GM19043 (cell line): Measurements from ENCODE around the gene NOB1.
"Not testable (repeated sequence)": the region's sequence is repeated elsewhere in the genome, so short reads cannot be mapped to it uniquely, and the experiment has no call there.

ENCODE experiments used
- ATAC-seq: cut with Tn5 transposase; IDR thresholded peaks from one replicate; pipeline ENCODE4 v1.9.1; 2021; ENCODE audit warnings: low read depth; ENCODE audit not compliant: unreplicated experiment

Gene NOB1

DNA sequence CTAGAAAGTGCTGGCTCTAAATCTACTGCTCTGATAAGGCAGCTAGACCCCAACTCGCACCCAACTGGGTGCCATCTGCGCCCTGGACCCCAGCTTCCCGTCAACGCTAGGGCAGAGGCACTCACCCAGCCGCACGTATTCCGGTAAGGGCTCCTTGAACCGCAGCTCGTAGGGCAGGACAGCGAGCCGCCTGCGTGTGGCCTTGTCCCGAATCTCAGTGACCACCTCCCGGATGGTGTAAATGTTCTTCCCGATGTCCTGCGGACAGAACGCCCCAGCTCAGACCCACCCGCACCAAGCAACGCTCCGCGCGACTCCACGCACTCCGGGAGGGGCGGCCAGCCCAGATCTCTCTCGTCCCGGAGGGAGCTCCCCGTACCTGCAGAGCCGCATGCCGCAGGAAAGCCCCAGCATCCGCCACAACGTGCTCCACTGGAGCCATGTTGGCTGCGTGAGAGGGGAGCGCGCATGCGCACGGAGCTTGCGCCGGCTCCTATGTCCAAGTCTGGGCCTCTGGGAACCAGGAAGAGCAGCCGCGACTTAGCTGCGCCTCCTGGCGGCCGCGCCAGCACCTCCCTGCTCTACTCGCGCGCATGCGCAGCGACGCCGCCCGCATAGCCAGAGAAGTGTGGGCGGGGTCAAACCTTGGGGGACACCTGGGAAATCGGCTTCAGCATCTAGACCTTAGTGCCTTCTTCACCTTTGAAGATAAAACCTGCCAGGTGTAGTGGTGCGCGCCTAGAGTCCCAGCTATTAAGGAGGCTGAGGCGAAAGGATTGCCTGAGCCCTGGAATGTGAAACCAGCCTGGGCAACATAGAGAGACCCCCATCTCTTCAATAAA, at the start of gene NOB1:
NOB1 (minus strand) TSS at position 458 of the 842 bp plus-strand sequence; CDS start at position 442, 16 bp downstream.
- peak; percentile 90 for ATAC-seq

DNA sequence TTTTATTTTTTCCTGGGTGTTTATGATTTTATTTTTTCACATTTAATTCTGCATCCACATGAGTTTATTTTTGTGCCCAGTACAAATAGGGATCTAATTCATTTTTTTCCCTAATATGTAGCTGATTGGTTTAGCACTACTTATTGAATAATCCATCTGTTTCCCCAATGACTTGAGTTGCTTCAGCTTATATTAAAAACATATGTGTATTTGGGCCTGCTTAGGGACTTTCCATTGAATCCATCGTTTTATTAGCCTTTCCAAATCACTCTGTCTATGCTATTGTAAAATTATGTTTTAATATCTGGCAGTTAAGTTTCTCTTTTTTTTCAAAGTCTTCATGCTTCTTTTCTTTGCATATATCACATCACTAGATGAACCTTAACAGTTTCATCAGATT, 49.6 kb upstream of the NOB1 start:
- no peak for ATAC-seq

DNA sequence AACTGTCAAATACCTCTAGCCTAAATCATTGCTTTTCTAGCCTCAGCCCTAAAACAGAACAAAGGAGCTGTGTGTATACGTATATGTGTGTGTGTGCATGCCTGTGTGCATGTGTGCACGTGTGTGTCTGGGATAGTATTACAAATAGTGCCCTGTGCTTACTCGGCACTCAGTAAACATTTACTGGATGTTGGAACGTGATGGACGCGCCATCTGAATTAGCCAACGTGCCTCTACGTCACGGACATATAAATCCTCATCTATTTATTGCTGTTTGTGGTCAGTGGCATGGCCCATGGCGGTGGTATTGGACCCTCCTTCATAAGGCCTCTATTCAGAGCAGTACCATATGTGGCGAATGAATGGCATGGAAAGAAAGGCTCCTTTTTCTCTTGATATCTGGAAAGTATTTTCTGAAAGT, 44.9 kb upstream of the NOB1 start:
- ATAC-seq: no peak

DNA sequence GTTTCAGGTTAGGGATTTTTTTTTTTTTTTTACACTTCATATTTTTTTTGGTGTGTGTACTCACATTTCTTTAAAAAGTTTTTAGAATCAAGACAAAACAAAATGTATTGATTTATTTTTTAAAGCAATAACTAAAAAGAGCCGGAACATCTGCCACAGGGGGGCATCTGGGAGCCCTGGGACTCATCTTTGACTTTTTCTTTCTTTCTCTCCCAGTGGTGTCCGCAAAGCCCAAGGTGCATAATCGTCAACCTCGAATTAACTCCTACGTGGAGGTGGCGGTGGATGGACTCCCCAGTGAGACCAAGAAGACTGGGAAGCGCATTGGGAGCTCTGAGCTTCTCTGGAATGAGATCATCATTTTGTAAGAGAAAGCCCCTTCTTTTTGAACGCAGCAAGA, 43.7 kb upstream of the NOB1 start:
- ATAC-seq: no peak

DNA sequence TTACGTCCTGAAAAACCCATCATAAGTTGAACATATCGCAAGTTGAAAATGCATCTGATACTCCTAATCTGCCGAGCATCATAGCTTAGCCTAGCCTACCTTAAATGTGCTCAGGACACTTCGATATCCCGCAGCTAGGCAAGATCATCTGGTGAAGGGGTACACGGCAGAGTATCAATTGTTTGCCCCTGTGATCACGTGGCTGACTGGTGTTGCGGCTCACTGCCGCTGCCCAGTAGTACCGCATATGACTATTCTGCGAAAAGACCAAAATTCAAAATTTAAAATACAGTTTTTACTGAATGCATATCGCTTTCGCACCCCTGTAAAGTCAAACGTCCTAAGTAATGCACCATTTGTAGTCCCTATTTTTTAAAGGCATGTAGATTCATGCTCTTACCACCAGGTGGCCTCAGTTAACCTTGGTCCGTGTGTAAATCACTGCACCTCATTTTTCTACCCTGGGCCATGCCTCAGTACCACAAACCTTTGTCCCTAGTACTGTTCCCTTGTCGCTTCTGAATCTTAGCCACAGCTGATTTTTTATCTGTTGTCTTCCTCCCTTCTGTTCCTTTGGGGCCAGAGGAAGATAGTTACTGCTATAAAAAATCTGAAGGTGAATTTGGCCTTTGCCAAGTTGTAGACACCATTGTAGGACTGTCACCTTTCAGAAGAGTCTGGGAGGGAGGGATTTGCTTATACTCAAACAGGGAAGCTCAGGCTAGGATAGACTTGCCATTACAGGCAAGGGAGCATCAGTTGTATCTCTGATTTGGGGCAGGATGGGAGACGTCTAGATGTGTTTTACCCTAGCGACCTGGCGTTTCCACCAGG, 41.8 kb upstream of the NOB1 start:
- no peak for ATAC-seq

DNA sequence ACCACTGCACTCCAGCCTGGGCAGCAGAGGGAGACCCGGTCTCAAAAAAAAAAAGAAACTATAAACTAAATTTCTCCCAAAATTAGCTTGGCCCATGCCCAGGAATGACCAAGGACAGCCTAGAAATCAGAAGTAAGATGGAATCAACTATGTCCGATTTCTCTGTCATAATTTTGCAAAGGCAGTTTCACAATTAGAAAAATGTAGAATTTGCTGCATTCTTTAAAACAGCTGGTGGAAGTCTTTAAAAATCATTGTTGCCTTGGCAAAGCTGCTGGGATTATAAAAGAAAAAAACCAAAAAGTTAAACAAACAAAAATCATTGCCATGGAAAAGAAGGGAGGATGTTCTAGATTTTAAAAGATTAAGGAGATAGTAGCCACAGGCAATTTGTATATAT, 39.8 kb upstream of the NOB1 start:
- no peak for ATAC-seq

DNA sequence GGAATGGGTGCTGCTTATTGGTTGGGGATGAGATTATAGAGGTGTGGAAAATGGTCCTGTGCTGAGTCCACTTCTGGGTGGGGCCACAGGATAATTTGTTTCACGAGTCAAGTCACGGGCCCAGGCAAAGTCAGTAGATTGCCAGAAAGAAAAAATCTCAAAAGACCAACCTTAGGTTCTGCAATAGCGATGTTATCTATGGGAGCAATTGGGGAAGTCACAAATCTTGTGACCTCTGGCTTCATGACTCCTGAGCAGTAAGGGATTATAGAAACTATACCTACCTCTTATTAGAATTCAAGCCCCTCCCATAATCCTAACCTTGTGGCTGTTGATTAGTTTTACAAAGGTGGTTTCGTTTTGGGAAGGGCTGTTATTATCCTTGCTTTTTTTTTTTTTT, 38.8 kb upstream of the NOB1 start:
- no peak for ATAC-seq

DNA sequence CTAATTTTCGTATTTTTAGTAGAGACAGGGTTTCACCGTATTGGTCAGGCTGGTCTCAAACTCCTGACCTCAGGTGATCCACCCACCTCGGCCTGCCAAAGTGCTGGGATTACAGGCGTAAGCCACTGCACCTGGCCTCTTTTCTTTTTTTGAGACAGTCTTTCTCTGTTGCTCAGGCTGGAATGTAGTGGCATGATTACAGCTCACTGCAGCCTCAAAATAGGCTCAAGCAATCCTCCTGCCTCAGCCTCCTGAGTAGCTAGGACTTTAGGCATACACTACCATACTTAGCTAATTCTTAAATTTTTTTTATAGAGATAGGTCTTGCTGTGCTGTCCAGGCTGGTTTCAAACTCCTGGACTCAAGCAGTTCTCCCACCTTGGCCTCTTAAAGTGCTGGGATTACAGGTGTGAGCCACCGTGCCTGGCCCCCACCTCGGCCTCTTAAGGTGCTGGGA, 36.7 kb upstream of the NOB1 start:
- not testable (repeated sequence) for ATAC-seq

DNA sequence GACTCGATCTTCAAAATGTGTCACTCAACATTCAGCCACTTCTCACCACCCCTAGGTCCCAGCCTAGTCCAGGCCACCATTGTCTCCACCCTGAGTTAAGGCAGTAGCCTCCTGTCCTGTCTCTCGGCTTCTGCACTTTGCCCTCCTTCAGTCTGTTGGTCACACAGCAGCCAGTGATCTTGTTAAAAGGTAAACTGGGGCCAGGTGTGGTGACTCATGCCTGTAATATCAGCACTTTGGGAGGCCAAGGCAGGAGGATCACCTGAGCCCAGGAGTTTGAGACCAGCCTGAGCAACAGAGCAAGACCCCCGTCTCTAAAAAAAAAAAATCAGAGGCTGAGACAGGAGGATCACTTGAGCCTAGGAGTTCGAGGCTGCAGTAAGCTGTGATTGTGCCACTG, 33.2 kb upstream of the NOB1 start:
- no peak for ATAC-seq

DNA sequence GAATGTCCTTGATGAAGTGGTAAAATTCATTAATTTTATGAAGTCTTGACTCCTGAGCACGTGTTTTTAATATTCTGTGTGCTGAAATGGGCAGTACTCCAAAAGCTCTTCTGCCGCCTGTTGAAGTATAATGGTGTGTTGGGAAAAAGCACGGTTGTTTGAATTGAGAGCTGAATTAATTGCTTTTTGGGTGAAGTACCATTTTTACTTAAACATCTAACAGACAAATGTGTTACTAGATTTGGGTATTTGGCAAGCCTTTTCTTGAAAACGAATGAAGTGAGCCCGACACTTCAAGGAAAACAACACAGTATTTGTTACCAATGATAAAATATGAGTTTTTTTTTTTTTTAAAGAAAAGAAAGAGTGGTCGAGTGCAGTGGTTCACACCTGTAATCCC, 29.9 kb upstream of the NOB1 start:
- ATAC-seq: no peak

DNA sequence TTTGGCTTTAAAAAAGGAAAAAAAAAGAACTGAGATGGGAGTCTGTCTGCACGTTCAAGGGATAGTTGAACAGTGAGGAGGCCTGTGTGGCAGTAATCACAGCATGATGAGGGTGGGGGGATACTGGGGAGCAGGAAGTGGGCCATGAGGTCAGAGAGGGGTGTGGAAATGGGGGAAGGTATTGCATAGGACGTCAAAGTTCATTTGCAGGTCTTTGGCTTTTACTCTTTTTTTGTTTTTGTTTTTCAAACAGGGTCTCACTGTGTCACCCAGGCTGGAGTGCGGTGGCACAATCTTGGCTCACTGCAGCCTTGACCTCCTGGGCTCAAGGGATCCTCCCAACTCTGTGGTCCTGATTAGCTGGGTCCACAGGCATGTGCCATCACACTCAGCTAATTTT, 26.4 kb upstream of the NOB1 start:
- ATAC-seq: no peak

DNA sequence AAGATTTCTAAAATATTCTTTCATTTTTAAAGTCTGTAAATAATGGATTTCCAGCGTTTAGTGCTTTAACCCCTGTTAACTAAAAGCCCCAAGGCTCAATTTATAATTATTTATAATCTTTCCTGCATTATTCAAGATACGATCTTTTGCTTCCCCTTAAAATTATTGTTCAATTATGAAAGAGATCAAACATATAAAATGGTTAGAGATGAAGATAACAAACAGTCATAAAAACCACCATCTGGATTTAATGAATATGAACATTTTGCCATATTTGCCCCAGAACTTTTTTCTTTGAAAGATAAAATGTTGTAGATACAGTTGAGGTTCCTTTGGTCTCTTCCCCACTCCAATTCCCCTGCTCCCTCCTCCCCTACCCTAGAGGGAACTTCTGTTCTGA, 25.0 kb upstream of the NOB1 start:
- ATAC-seq: no peak

DNA sequence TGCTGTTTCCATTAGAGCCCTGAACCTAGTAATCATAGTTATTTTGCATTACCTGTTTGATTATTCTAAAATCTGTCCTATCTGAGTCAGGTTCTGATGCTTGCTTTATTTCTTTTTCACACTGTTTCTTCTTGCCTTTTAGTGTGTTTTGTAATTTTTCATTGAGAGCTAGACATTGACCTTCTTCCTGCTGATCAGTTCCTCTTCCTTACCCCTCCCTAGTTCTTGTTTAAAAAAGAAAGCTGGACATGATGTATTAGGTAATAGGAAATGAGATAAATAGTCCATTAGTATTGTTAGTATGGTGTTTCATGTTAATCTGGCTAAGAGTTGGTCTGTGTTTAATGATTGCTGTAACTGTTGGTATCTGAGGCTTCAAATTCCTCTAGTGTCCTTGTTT, 20.8 kb upstream of the NOB1 start:
- no peak for ATAC-seq

DNA sequence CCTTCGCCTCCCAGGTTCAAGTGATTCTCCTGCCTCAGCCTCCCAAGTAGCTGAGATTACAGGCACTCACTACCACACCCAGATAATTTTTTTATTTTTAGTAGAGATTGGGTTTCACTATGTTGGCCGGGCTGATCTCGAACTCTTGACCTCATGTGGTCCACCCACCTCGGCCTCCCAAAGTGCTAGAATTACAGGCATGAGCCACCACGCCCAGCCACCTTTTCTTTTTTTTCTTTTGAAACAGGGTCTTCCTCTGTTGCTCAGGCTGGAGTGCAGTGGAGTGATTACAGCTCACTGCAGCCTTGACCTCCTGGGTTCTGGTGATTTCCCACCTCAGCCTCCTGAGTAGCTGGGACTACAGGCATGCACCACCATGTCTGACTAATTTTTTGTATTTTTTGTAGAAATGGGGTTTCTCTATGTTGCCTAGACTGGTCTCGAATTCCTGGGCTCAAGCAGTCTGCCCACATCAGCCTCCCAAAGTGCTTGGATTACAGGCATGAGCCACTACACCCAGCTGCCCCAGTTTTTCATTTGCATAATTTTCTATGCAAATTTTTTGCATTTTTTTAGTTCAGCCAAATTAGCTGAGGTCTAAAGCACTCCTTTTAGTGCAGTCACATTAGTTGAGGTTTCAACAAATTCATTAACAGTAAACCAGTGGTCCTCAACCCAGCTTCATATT, 18.7 kb upstream of the NOB1 start:
- no peak for ATAC-seq

DNA sequence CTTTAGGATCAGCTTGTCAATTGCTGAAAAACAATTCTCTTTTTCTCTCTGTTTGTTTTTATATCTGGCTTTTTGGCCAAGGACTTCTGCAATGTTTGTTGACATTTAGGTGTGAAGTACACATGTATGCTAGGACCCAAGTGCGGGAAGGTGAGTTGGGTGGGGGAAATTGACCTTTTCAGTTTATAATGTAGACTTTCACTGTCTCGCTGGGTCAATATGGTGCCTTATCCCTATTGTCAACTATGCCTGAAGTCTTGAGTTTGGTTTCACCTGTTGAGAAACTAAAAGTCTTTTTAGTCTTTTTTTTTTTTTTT, 16.9 kb upstream of the NOB1 start:
- no peak for ATAC-seq

DNA sequence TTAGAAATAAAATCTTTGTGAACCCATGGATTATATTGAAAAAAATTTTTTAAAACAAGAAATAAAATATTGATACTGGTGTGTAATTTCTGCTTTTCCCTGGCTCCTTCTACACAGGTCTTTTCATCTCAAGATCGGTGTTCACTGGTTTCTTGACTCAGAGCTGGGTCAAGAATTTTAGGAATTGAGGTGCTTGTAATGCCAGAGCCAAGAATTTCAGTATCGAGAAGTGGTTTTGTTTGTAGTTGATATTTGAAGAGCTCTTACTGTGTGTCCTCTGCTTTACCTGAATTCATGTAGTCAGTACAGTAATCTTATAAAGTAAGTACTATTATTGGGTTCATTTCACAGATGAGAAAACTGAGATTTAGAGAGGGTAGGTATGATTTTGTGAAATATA, 14.7 kb upstream of the NOB1 start:
- ATAC-seq: no peak

DNA sequence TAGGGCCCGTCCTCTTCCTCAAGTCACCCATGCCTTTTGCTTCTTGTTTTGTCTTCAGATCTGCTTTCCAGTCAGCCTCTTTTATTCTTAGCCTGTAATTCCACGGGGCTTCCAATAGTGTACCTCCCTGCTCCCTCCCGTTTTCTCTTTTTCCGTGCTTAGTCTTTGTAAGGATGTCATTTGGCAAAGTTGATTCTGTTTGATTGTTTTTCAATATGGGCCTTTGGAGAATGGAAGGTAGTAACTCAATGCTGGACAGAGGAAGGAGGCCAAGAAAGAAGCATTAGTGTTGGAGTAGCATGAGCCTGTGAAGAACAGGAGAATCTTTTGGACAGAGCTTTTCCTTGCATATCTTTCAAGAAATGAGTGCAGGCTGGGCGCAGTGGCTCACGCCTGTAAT, 13.9 kb upstream of the NOB1 start:
- no peak for ATAC-seq

DNA sequence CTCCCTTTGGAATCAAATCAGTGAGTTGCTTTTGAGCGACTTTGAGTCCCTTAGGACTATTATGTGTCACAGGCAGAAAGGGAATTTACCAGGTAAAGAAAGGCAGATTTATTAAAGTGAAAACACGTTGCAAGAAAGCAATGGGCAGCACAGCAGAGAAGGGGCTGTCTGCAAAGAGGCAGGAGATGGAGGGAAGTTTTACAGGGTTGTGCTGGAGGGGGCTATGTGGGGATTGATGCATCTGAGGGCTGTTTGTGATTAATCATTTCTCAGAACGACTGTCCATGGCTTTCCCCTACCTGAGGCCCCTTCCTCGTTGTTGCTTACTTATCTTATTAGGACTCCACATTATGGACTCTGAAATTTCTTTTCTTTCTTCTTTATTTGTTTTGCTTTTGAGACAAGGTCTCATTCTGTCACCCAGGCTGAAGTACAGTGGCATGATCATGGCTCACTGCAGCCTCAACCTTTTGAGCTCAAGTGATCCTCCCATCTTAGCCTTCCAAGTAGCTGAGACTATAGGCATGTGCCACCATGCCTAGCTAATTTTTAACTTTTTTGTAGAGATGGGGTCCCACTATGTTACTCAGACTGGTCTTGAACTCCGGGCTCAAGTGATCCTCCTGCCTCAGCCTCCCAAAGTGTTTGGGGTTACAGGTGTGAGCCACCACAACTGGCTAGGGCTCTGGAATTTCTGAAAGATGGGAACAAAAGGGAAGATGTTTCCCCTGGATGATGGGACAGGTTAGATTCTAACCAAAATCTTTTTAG, 12.9 kb upstream of the NOB1 start:
- no peak for ATAC-seq

DNA sequence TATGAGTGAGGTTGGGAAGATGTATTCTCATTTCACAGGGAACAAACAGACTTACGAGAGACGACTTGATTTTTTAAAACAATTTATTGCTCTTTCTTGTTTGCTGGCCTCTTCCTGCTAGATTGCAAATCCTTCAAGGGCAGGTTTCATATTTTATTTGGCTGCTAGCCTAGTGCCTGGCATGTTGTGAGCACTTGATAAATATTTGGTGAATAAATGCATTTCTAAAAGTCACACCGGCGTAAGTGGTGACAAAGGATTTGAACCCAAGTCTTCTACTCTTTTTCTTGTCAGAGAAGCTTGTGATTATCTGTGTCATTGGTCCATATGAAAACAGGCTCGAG, 8.8 kb upstream of the NOB1 start:
- no peak for ATAC-seq

DNA sequence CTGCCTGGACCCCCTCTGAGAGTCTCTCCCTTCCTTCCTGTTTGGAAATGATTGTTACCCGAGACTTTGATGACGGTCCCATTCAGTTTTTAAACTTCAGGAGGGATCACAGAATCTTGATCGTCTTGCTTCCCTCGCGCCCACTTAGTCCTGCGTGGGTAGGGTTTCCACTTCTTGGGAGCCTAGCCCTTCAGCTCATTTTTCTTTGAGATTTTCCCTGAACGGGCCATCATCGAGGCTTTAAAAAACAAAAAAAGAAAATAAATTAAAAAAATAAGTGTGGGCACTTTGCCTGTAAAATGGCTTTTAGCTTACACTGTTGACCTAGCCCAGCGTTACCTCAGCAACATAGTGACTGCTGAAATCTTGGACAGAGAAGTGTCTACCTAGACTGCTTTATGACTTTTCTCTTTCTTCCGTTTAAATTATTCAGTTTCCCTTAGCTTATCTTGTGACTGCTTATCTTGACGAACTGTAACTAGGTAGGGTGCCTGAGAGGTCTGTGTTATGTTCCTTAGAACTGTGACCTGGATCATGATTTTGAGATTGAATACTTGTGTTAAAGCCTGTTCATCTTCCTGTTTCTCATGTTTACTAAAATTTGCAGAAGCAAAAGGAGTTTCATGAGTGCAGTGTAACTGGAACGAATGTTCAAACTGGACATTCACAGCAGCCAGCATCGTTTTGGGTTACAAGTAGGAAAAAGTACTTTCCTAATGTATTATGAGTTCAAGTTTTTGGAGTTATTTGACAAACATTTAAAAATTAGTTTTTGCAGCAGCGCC, 8.3 kb upstream of the NOB1 start:
- ATAC-seq: peak; percentile 13
